NT2/D1 (cell line): ENCODE data around the gene KRTDAP.
A peak's percentile ranks its signal among the peaks of the same experiment; 100 is the strongest.
"Not testable (repeated sequence)": the region's sequence is repeated elsewhere in the genome, so short reads cannot be mapped to it uniquely, and the experiment has no call there.

Experiments
- DNase-seq: peaks from one replicate; pipeline ENCODE4 v3.0.0-alpha.2; 2011; ENCODE audit warnings: low read depth, low spot score
- H3K27me3 ChIP-seq: 2 replicates; pipeline ENCODE4 v1.6.0; 2011; ENCODE audit warnings: mild to moderate bottlenecking; ENCODE audit not compliant: insufficient read length, insufficient read depth
- H3K36me3 ChIP-seq: 2 replicates; pipeline ENCODE4 v1.6.1; 2011; ENCODE audit warnings: mild to moderate bottlenecking, low read length, mixed read lengths; ENCODE audit not compliant: insufficient read depth, insufficient read length
- H3K4me1 ChIP-seq: 2 replicates; pipeline ENCODE4 v1.5.1; 2011; ENCODE audit not compliant: insufficient read depth, insufficient read length
- H3K4me3 ChIP-seq: 2 replicates; pipeline ENCODE4 v1.5.1; 2011; ENCODE audit warnings: low read depth; ENCODE audit not compliant: insufficient read length
- H3K9ac ChIP-seq: 2 replicates; pipeline ENCODE4 v1.6.0; 2011; ENCODE audit warnings: low read depth; ENCODE audit not compliant: insufficient read length
- H3K9me3 ChIP-seq: 2 replicates; pipeline ENCODE4 v1.5.1; 2011; ENCODE audit warnings: mild to moderate bottlenecking, low read length; ENCODE audit not compliant: insufficient read depth
- SUZ12 ChIP-seq: IDR thresholded peaks from 2 replicates; pipeline ENCODE4 v1.6.1; 2011; ENCODE audit not compliant: insufficient read length, insufficient read depth; ENCODE audit errors: extremely low read depth
- YY1 ChIP-seq: IDR thresholded peaks from 2 replicates; pipeline ENCODE4 v1.6.1; 2011; ENCODE audit not compliant: insufficient read length, insufficient read depth
- ZNF274 ChIP-seq: IDR thresholded peaks from 2 replicates; pipeline ENCODE4 v1.6.1; 2011; ENCODE audit warnings: mild to moderate bottlenecking, low read depth, low read length

Gene KRTDAP

DNA sequence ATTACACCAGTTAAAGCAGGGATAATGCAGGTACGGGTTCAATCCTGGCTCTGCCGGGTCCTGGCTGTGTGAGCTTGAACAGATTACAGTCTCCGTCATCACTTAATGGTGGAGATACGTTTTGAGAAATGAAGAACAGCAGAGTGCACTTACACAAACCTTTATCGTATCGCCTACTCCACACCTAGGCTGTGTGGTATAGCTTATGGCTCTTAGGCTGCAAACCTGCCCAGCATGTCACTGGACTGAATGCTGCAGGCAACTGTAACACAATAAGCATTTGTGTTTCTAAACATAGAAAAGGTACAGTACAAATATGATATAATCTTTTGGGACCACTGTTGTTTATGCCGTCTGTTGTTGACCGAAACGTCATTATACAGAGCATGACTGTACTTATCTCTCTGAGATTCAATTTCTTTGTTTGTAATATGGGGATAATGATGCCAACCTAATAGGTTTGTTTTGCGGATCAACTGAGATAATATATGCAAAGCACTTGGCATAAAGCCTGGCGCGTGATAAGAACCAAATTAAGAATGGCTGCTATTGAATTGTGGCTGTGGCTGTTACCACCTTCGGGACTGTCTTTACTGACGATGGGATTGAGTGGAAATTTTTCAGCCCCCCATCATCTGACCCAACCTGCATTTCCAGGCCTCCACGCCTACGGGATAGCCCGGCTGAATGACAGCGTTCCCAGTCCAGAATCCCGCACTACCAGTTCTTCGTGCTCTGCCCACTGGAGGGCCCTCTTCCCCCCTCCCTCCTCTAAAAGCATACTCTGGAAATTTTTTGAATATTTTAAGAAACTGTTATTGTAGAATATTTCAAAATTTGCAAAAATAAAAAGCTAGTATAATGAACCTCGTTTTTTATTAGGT, 11.2 kb downstream of the KRTDAP start:
- no peak overlapping the region for H3K4me3 ChIP-seq
- TF ChIP-seq YY1, result no peak
- TF ChIP-seq ZNF274, result no peak
- no peak for TF ChIP-seq SUZ12
- no peak overlapping the region for H3K9ac ChIP-seq
- H3K4me1 ChIP-seq, result peaks cover 2% of the 10 kb centered on the region
- H3K9me3 ChIP-seq, result no peaks in the 10 kb centered on the region
- no peaks in the 10 kb centered on the region for H3K27me3 ChIP-seq
- DNase-seq, result no peak
- H3K36me3 ChIP-seq, result no peaks in the 10 kb centered on the region

DNA sequence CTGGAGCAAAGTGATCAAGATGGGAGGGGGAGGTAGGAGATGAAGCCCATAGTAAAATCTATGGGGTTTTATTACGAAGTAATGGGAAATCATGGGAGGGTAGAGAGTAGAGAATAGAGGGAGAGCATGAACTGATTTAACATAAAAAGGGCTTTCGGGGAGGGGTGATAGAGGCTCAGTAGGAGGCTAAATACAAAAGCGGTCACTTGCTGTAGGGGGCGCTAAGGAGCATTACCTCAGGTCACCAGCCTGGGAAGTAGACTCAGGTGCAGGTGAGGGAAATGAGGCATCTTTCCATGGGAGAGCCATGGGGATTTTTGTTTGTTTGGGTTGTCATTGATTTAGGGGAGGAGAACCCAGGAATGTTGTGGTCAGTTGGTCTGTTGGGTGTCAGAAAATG, 14.1 kb downstream of the KRTDAP start:
- no peak for DNase-seq
- Histone ChIP-seq H3K4me1 (peaks cover 2% of the 10 kb centered on the region), H3K4me3 (no peak overlapping the region), H3K36me3 (no peaks in the 10 kb centered on the region), H3K9me3 (no peaks in the 10 kb centered on the region), H3K27me3 (no peaks in the 10 kb centered on the region), H3K9ac (no peak overlapping the region)
- TF ChIP-seq ZNF274 (no peak), SUZ12 (no peak), YY1 (no peak)

DNA sequence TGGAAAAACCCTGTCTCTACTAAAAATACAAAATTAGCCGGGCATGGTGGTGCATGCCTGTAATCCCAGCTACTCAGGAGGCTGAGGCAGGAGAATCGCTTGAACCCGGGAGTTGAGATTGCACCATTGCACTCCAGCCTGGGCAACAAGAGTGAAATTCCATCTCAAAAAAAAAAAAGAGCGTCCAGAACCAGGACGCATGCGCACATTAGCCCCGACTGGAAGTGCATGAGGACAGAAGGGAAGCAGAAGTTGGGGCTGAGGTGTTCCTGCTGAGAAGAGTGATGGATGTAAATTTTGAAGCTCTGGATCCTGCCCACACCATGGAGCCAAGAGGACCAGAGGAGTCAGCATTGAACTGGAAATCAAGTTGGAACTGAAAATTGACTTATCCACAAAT, 15.7 kb downstream of the KRTDAP start:
- not testable (repeated sequence) for H3K27me3 ChIP-seq, H3K9ac ChIP-seq, H3K4me1 ChIP-seq, H3K9me3 ChIP-seq, DNase-seq, H3K4me3 ChIP-seq, H3K36me3 ChIP-seq

GRCh38 chr19:35474104-35474503, 16.2 kb downstream of the KRTDAP start:
- no peaks in the 10 kb centered on the region for H3K9me3 ChIP-seq
- no peaks in the 10 kb centered on the region for H3K36me3 ChIP-seq
- no peak overlapping the region for H3K4me3 ChIP-seq
- DNase-seq, result no peak
- H3K27me3 ChIP-seq, result no peaks in the 10 kb centered on the region
- no peak for TF ChIP-seq YY1
- no peak for TF ChIP-seq SUZ12
- TF ChIP-seq ZNF274, result no peak
- no peak overlapping the region for H3K9ac ChIP-seq
- H3K4me1 ChIP-seq, result peaks cover 2% of the 10 kb centered on the region

DNA sequence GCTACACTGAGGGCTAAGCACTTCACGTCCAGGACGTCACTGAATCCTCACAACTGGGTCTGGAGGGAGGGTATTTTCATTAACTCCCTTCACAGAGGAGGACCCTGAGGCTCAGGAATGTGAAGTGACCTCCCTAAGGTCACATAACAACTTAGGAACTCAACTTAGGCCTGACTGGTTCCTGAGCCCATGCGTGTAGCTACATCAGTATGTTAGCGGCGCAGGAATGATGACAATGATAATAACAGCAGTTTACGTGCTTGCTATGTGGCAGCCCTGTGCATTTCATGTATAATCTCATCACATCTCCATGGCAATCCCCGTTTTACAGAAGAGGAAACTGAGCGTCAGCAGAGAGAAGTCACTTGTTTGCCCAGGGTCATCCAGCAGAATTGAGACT, 18.3 kb downstream of the KRTDAP start:
- Histone ChIP-seq H3K4me3 (no peak overlapping the region), H3K9ac (no peak overlapping the region), H3K36me3 (no peaks in the 10 kb centered on the region), H3K27me3 (no peaks in the 10 kb centered on the region), H3K9me3 (no peaks in the 10 kb centered on the region), H3K4me1 (peaks cover 2% of the 10 kb centered on the region)
- no peak for TF ChIP-seq ZNF274
- no peak for TF ChIP-seq YY1
- no peak for TF ChIP-seq SUZ12
- DNase-seq, result no peak

DNA sequence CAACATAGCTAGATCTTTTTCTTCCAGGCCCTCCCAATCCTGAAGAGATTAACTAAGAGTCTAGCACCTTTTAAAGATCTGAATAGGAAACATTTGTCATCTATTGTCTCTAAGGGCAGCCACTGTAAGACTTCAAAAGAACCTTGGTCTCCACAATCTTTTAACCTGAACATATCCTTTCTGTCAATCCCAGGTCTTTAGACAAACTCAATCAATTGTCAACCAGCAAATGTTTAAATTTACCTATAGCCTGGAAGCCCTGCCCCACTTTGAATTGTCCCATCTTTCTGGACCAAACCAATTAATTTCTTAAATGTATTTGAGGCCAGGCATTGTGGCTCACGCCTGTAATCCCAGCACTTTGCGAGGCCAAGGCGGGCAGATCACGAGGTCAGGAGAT, 19.2 kb downstream of the KRTDAP start:
- not testable (repeated sequence) for H3K4me3 ChIP-seq, H3K36me3 ChIP-seq, H3K9me3 ChIP-seq, H3K4me1 ChIP-seq, H3K27me3 ChIP-seq, DNase-seq, H3K9ac ChIP-seq

DNA sequence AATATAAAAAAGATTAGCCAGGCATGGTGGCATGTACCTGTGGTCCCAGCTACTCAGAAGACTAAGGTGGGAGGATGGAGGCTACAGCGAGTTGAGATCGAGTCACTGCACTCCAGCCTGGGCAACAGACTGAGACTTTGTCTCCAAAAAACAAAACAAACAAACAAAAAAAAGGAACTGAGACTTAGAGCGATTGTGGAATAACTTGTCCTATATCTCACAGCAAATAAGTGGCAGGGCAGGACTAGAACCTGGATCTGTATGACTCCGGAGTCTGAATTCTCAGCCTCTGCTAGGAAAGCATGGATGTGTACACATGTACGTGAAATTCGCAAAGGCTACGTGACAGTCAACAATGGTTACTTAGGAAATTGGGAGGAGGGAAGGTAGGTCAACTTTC, 20.1 kb downstream of the KRTDAP start:
- Histone ChIP-seq H3K9me3 (no peaks in the 10 kb centered on the region), H3K27me3 (no peaks in the 10 kb centered on the region), H3K9ac (no peak overlapping the region), H3K36me3 (no peaks in the 10 kb centered on the region), H3K4me1 (no peaks in the 10 kb centered on the region), H3K4me3 (no peak overlapping the region)
- DNase-seq, result no peak
- TF ChIP-seq SUZ12, result no peak
- no peak for TF ChIP-seq YY1
- no peak for TF ChIP-seq ZNF274

- no peak for TF ChIP-seq ZNF274
- no peak for TF ChIP-seq YY1
- TF ChIP-seq SUZ12, result no peak
- Histone ChIP-seq H3K9me3 (no peaks in the 10 kb centered on the region), H3K4me1 (no peaks in the 10 kb centered on the region), H3K9ac (no peak overlapping the region), H3K4me3 (no peak overlapping the region), H3K36me3 (no peaks in the 10 kb centered on the region), H3K27me3 (no peaks in the 10 kb centered on the region)
- peak; percentile 8 for DNase-seq
Observed at GRCh38 chr19:35468637-35469036, 21.6 kb downstream of the KRTDAP start.
